Activated CD4-positive, alpha-beta memory T cell treated with anti-CD3 and anti-CD28 coated beads for 36 hours (primary cell): Measurements from ENCODE around the gene RNF183. TPM values are rescaled to one million over a fixed set of nuclear protein-coding genes. Genes with fewer than 3 reads are reported as not detected.

Experiments
- CTCF ChIA-PET: fragments of 350-600 bp; sonication (Branson Sonifier 250); formaldehyde crosslinking; loops from one replicate; lab custom pipeline; 2021; ENCODE audit warnings: antibody characterized with exemption, inconsistent platforms; lab: Charles Lee
- POLR2A ChIA-PET: fragments of 350-600 bp; sonication (Branson Sonifier 250); formaldehyde crosslinking; loops from one replicate; lab custom pipeline; 2021; ENCODE audit warnings: antibody characterized with exemption; lab: Charles Lee
- DNase-seq: peaks from one replicate; pipeline ENCODE4 v3.0.0-alpha.2; 2020
- H3K27ac Mint-ChIP-seq: one replicate; pipeline ENCODE4 v1.8.0; 2021; ENCODE audit warnings: mixed read lengths
- H3K27me3 Mint-ChIP-seq: one replicate; pipeline ENCODE4 v1.8.0; 2021; ENCODE audit warnings: mixed read lengths
- H3K36me3 Mint-ChIP-seq: one replicate; pipeline ENCODE4 v1.8.0; 2021; ENCODE audit warnings: mixed read lengths
- H3K4me1 Mint-ChIP-seq: one replicate; pipeline ENCODE4 v1.8.0; 2021; ENCODE audit warnings: low read depth, mixed read lengths
- H3K4me3 Mint-ChIP-seq: one replicate; pipeline ENCODE4 v1.8.0; 2021; ENCODE audit warnings: mild to moderate bottlenecking, mixed read lengths
- H3K9me3 Mint-ChIP-seq: one replicate; pipeline ENCODE4 v1.8.0; 2021; ENCODE audit warnings: mixed read lengths
- intact Hi-C: fragments of 100-400 bp; cut with micrococcal nuclease; formaldehyde crosslinking; loops from one replicate; pipeline ENCODE4 v1.15.1; 2023
- total RNA-seq, 2 experiments: library from RNA; stranded (reverse); gene quantifications; one replicate each; pipeline ENCODE4 v1.2.3, GENCODE V29; 2021

The RNF183 gene
- total RNA-seq, 2 experiments from 2014 or later, result 0.36 to 0.39 TPM

- intact Hi-C loops, result loop anchor here (5.0 to 10.0 kb wide), 2 partner anchors 121 to 171 kb away; partner anchors contain the start of genes FKBP15 and SLC31A1
- peak; percentile 25 for DNase-seq
- no peak overlapping the region for H3K27ac Mint-ChIP-seq
- no peaks in the 10 kb centered on the region for H3K36me3 Mint-ChIP-seq
- CTCF ChIA-PET, result no interaction called here
- POLR2A ChIA-PET, result no interaction called here
- no peaks in the 10 kb centered on the region for H3K27me3 Mint-ChIP-seq
- H3K9me3 Mint-ChIP-seq, result no peaks in the 10 kb centered on the region
- H3K4me1 Mint-ChIP-seq, result peaks cover 50% of the 10 kb centered on the region
- H3K4me3 Mint-ChIP-seq, result no peak overlapping the region
Measured at GRCh38 chr9:113343732-113344231, 40.6 kb upstream of the RNF183 start.

GRCh38 chr9:113341712-113342410 lies 38.7 kb upstream of the RNF183 start:
- H3K4me1 Mint-ChIP-seq, result peaks cover 39% of the 10 kb centered on the region
- ChIA-PET POLR2A (interaction anchor here (3.6 kb wide), 1 partner anchor 8 kb away, joined by 19 read pairs; the partner anchor contains the start of gene BSPRY), CTCF (interaction anchor here (1.2 kb wide), 1 partner anchor 68 kb away, joined by 3 read pairs; no protein-coding TSS in a partner anchor)
- DNase-seq, result no peak
- no peaks in the 10 kb centered on the region for H3K36me3 Mint-ChIP-seq
- H3K4me3 Mint-ChIP-seq, result no peak overlapping the region
- no peak overlapping the region for H3K27ac Mint-ChIP-seq
- intact Hi-C loops, result loop anchor here (2.0 to 10.0 kb wide), 5 partner anchors 35 to 173 kb away; partner anchors contain the start of genes C9orf43, CDC26, FKBP15 and HDHD3
- no peaks in the 10 kb centered on the region for H3K27me3 Mint-ChIP-seq
- H3K9me3 Mint-ChIP-seq, result no peaks in the 10 kb centered on the region

DNA sequence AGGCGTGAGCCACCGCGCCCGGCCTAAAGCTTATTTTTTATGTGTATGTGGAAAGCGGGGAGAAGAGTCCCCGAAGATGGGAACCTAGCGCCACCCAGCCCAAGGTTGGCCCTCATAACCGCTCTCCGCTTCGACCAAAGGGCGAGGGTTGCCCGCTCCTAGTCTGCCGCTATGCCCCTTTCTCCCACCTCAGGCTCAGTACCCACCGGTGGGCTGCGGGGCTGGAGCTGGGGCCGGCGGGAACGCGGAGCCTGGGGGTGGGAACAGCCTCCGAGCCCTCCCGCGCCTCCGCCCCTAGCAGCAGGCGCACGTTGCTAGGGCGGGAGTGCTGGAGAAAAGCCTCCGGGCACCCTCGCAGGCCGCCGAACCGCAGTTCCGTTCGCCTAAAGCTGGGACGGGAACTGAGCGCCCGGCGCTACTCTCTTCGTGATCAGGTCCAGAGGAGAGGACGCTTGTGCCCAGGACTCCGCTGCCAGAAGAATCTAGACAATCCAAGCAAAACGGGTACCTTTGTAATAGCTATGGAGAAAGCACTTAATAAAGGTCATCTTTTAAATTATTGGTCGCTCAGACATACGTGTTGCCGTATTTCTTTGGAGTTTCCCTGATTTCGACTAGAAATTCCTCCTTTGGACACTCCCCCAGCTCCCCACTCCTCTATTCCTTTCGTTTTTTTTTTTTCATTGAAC lies 37.0 kb upstream of the RNF183 start, which contains the start of gene WDR31:
TSS of gene WDR31 (minus strand) at position 265 of the 689 bp plus-strand sequence. CDS start 8,253 bp downstream, outside the sequence.
- POLR2A ChIA-PET, result interaction anchor here (0.7 to 3.6 kb wide), 8 partner anchors 10 to 177 kb away, joined by 3 to 19 read pairs (median 5); partner anchors contain the start of genes ALAD, BSPRY, C9orf43 and FKBP15
- peak; percentile 88 for DNase-seq
- H3K4me1 Mint-ChIP-seq, result peaks cover 27% of the 10 kb centered on the region
- peak within 1 kb of the TSS; percentile 72 for H3K4me3 Mint-ChIP-seq
- H3K27me3 Mint-ChIP-seq, result no peaks in the 10 kb centered on the region
- H3K27ac Mint-ChIP-seq, result no peak within 1 kb of the TSS
- H3K9me3 Mint-ChIP-seq, result no peaks in the 10 kb centered on the region
- no peaks in the 10 kb centered on the region for H3K36me3 Mint-ChIP-seq
- intact Hi-C loops, result loop anchor here (1.0 to 10.0 kb wide), 6 partner anchors 8 to 175 kb away; partner anchors contain the start of genes C9orf43, CDC26, FKBP15 and HDHD3
- CTCF ChIA-PET, result interaction anchor here (0.6 to 2.1 kb wide), 9 partner anchors 8 to 1805 kb away, joined by 3 to 11 read pairs (median 3); partner anchors contain the start of genes ALAD, BSPRY, CDC26 and PRPF4

DNA sequence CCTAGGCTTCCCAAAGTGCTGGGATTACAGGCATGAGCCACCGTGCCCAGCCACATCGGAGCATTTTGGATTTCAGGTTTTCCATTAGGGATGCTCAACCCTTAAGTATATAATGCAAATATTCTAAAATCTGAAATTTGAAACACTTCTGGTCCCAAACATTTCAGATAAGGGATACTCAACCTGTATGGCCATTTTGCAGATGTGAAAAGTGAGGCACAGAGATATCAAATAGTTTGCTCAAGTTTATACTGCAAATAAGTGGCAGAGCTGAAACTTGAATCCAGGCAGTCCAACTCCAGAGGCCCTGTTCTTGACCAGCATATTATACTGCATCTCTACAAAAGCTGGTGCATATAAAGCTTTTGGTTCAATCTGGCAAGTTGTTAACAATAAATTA lies 34.5 kb upstream of the RNF183 start:
- H3K4me1 Mint-ChIP-seq, result peaks cover 25% of the 10 kb centered on the region
- H3K27me3 Mint-ChIP-seq, result no peaks in the 10 kb centered on the region
- H3K4me3 Mint-ChIP-seq, result no peak overlapping the region
- H3K36me3 Mint-ChIP-seq, result no peaks in the 10 kb centered on the region
- H3K9me3 Mint-ChIP-seq, result no peaks in the 10 kb centered on the region
- ChIA-PET CTCF (interaction anchor here (1.3 to 2.0 kb wide), 2 partner anchors 26 to 63 kb away, joined by 4 to 6 read pairs; partner anchors contain the start of gene CDC26), POLR2A (no interaction called here)
- no peak for DNase-seq
- H3K27ac Mint-ChIP-seq, result no peak overlapping the region
- intact Hi-C loops, result no loop called here

GRCh38 chr9:113331780-113332179 lies 28.6 kb upstream of the RNF183 start:
- no peak for DNase-seq
- Mint-ChIP-seq H3K27me3 (no peaks in the 10 kb centered on the region), H3K9me3 (no peaks in the 10 kb centered on the region), H3K4me1 (no peaks in the 10 kb centered on the region), H3K27ac (no peak overlapping the region), H3K4me3 (no peak overlapping the region), H3K36me3 (no peaks in the 10 kb centered on the region)
- CTCF ChIA-PET, result no interaction called here
- POLR2A ChIA-PET, result no interaction called here
- intact Hi-C loops, result no loop called here

DNA sequence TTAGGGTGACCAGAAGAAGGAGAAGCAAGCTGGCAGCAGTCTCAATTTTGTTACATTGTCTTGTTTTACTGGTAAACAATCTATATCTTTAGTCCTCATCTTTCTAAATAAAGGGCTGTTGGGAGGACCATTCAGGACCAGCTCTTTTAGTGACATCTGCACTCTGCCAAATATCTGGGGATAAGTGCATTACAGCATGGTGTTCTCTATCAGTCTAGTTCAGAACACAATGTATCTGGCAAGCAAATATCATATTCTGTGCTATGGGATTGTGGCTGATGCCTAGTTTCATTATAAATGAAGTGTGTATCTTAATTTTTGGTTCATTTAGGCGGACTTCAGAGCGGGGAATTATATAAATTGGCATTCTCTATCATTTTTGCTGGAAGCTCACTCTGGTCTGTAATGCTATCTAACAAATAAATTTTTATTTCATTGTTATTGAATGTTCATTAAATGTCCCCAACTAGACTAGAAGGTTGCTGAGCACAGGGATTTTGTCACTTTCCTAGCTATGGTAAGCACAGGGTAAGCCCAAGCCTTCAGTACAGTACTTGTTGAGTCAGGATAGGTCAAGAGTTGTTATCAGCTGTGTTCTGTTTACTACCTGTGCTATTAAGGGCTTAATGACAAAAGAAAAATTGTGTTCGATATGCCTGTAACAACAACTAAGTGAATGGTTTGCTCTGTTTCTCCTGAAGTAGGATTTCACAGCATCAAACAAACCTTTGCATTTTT lies 25.0 kb upstream of the RNF183 start:
- Mint-ChIP-seq H3K4me3 (no peak overlapping the region), H3K4me1 (no peaks in the 10 kb centered on the region), H3K9me3 (no peaks in the 10 kb centered on the region), H3K27me3 (no peaks in the 10 kb centered on the region), H3K36me3 (no peaks in the 10 kb centered on the region), H3K27ac (no peak overlapping the region)
- intact Hi-C loops, result no loop called here
- CTCF ChIA-PET, result interaction anchor here (0.9 to 1.1 kb wide), 3 partner anchors 53 to 79 kb away, joined by 3 to 4 read pairs (median 3); partner anchors contain the start of genes ALAD, CDC26 and PRPF4
- no peak for DNase-seq
- POLR2A ChIA-PET, result no interaction called here

DNA sequence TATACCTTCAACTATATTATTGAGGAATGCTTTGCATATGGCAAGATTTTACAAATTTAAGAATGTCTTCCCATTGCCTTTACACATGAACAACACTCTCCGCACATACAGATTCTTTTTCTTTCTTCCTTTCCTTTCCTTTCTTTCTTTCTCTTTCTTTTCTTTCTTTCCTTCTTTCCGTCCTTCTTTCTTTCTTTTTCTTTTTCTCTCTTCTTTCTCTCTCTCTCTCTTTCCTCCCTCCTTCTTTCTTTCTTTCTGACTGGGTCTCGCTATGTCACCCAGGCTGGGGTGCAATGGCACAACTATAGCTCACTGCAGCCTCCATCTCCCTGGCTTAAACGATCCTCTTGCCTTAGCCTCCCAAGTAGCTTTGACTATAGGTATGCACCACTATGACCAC lies 23.1 kb upstream of the RNF183 start:
- intact Hi-C loops, result no loop called here
- CTCF ChIA-PET, result interaction anchor here (0.7 kb wide), 1 partner anchor 1037 kb away, joined by 3 read pairs; no protein-coding TSS in a partner anchor

DNA sequence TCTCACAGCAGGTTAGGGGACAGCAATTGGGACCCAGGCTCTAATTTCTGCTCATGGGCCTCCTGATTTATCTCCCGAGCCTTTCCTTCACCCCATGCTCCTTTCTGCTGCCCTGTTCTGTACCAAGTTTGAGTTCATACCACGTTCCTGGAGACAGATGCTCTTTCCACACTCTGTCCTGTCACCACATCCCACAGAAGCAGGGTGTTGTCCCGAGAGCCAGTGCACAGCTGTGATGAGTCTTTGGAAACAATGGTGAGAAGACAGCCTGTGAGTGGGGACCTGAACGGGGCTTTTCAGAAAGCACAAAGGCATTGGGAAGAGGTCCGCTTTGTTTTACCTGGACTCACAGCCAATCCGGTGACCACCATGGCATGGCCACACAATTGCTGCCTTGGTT lies 19.5 kb upstream of the RNF183 start:
- POLR2A ChIA-PET, result no interaction called here
- CTCF ChIA-PET, result no interaction called here
- intact Hi-C loops, result no loop called here
- Mint-ChIP-seq H3K4me1 (no peaks in the 10 kb centered on the region), H3K9me3 (no peaks in the 10 kb centered on the region), H3K4me3 (no peak overlapping the region), H3K36me3 (no peaks in the 10 kb centered on the region), H3K27me3 (no peaks in the 10 kb centered on the region), H3K27ac (no peak overlapping the region)
- no peak for DNase-seq

More for the DNA sequence above, 23.1 kb upstream of the RNF183 start:
- Mint-ChIP-seq H3K27ac (no peak overlapping the region), H3K36me3 (no peaks in the 10 kb centered on the region), H3K4me1 (no peaks in the 10 kb centered on the region), H3K4me3 (no peak overlapping the region), H3K9me3 (no peaks in the 10 kb centered on the region), H3K27me3 (no peaks in the 10 kb centered on the region)
- POLR2A ChIA-PET, result no interaction called here
- DNase-seq, result no peak

- intact Hi-C loops, result no loop called here
- no peaks in the 10 kb centered on the region for H3K4me1 Mint-ChIP-seq
- no peaks in the 10 kb centered on the region for H3K36me3 Mint-ChIP-seq
- CTCF ChIA-PET, result no interaction called here
- H3K9me3 Mint-ChIP-seq, result no peaks in the 10 kb centered on the region
- no peak for DNase-seq
- H3K27ac Mint-ChIP-seq, result no peak overlapping the region
- no peaks in the 10 kb centered on the region for H3K27me3 Mint-ChIP-seq
- POLR2A ChIA-PET, result no interaction called here
- no peak overlapping the region for H3K4me3 Mint-ChIP-seq
Measured at GRCh38 chr9:113320051-113320450, 16.9 kb upstream of the RNF183 start.

- intact Hi-C loops, result no loop called here
- no peaks in the 10 kb centered on the region for H3K9me3 Mint-ChIP-seq
- POLR2A ChIA-PET, result no interaction called here
- no peaks in the 10 kb centered on the region for H3K27me3 Mint-ChIP-seq
- no peak for DNase-seq
- CTCF ChIA-PET, result interaction anchor here (0.7 kb wide), 1 partner anchor 83 kb away, joined by 3 read pairs; no protein-coding TSS in a partner anchor
- H3K4me3 Mint-ChIP-seq, result no peak overlapping the region
- no peak overlapping the region for H3K27ac Mint-ChIP-seq
- no peaks in the 10 kb centered on the region for H3K36me3 Mint-ChIP-seq
- H3K4me1 Mint-ChIP-seq, result no peaks in the 10 kb centered on the region
Measured at GRCh38 chr9:113319054-113319453, 15.9 kb upstream of the RNF183 start.

DNA sequence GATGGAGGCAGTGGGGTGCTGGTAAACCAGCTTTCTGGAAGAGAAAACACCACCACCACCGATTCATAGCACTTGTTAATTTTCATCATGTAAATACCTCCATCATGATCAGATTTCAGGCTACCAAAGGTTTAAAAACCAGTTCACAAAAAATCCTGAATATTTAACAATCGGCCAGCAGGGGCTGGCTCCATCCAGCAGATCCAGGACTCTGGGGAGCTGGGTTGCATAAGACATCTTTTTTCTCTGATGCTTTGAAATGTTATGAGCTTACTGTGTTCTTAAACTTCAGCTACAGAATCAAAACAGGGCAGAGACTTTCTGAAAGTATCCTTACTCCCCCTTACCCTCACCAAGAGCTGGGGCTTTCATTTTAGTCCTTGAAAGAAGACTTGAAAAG lies 14.6 kb upstream of the RNF183 start:
- ChIA-PET CTCF (no interaction called here), POLR2A (no interaction called here)
- Mint-ChIP-seq H3K36me3 (no peaks in the 10 kb centered on the region), H3K4me1 (no peaks in the 10 kb centered on the region), H3K9me3 (no peaks in the 10 kb centered on the region), H3K4me3 (no peak overlapping the region), H3K27ac (no peak overlapping the region), H3K27me3 (no peaks in the 10 kb centered on the region)
- no peak for DNase-seq
- intact Hi-C loops, result no loop called here
